TTC549 (cell line): ENCODE data around the gene MRPL19.

Experiments
- FAIRE-seq: peaks from 2 replicates; lab custom pipeline; 2012; peaks lifted over from hg19 to GRCh38; lab: Jason Lieb, UNC

Gene MRPL19

GRCh38 chr2:75646583-75647425 lies at the start of gene MRPL19:
MRPL19 (plus strand) TSS chr2:75646783; CDS start chr2:75646808, 25 bp downstream.
- FAIRE-seq = peak; percentile 72

- no peak for FAIRE-seq
Measured at GRCh38 chr2:75596784-75597183, 49.8 kb upstream of the MRPL19 start.

- FAIRE-seq = no peak
Measured at GRCh38 chr2:75597949-75598348, 48.6 kb upstream of the MRPL19 start.

GRCh38 chr2:75598589-75599155 lies 47.9 kb upstream of the MRPL19 start:
- FAIRE-seq = no peak

GRCh38 chr2:75600461-75601011 lies 46.0 kb upstream of the MRPL19 start:
- no peak for FAIRE-seq

- no peak for FAIRE-seq
Measured at GRCh38 chr2:75602724-75603342, 43.8 kb upstream of the MRPL19 start.

- FAIRE-seq = no peak
Measured at GRCh38 chr2:75603477-75603876, 43.1 kb upstream of the MRPL19 start.

- no peak for FAIRE-seq
Measured at GRCh38 chr2:75604484-75604883, 42.1 kb upstream of the MRPL19 start.

- FAIRE-seq = no peak
Measured at GRCh38 chr2:75605770-75606529, 40.6 kb upstream of the MRPL19 start.

- FAIRE-seq = no peak
Measured at GRCh38 chr2:75606761-75607399, 39.7 kb upstream of the MRPL19 start.

GRCh38 chr2:75607400-75607798 lies 39.2 kb upstream of the MRPL19 start:
- FAIRE-seq = no peak

GRCh38 chr2:75607988-75608683 lies 38.4 kb upstream of the MRPL19 start:
- no peak for FAIRE-seq

GRCh38 chr2:75608684-75609333 lies 37.8 kb upstream of the MRPL19 start:
- FAIRE-seq = no peak

- no peak for FAIRE-seq
Measured at GRCh38 chr2:75609334-75609689, 37.3 kb upstream of the MRPL19 start.

GRCh38 chr2:75609937-75610508 lies 36.6 kb upstream of the MRPL19 start:
- no peak for FAIRE-seq

- no peak for FAIRE-seq
Measured at GRCh38 chr2:75610671-75611070, 35.9 kb upstream of the MRPL19 start.

GRCh38 chr2:75612108-75612861 lies 34.3 kb upstream of the MRPL19 start:
- no peak for FAIRE-seq

- FAIRE-seq = no peak
Measured at GRCh38 chr2:75612862-75613243, 33.7 kb upstream of the MRPL19 start.

- no peak for FAIRE-seq
Measured at GRCh38 chr2:75614162-75614651, 32.4 kb upstream of the MRPL19 start.

GRCh38 chr2:75616406-75616805 lies 30.2 kb upstream of the MRPL19 start:
- FAIRE-seq = no peak
